ENCODE results near the gene CCDC195.

GRCh38 chr2:224716921-224717320 is 756 bp upstream of the CCDC195 start:
- TF ChIP-seq CTCF (IDR thresholded peaks at IDR 0.05): no peak
- no peak for TF ChIP-seq POLR2A (IDR thresholded peaks at IDR 0.05)

Measured in Peyer's patch (tissue), 4 donors.